ENCODE results near the gene KIAA1549. TPM values are rescaled to one million over a fixed set of nuclear protein-coding genes. Genes with fewer than 3 reads are reported as not detected.

The KIAA1549 gene
- total RNA-seq: 1.2 and 1.4 TPM in 2 replicates

GRCh38 chr7:138981332-138982203 is at the start of gene KIAA1549:
Gene KIAA1549, minus strand, starts transcription at chr7:138981389. Its CDS starts 120 bp downstream, at chr7:138981269.

GRCh38 chr7:138797715-138798320 is 183.4 kb downstream of the KIAA1549 start, which contains the start of the genes ATP6V0A4 and TMEM213:
Gene ATP6V0A4, minus strand, starts transcription at chr7:138798196. Its CDS starts 26,949 bp downstream, at chr7:138771247.
Gene TMEM213, plus strand, starts transcription at chr7:138797994. Its CDS starts 111 bp downstream, at chr7:138798105.

Other genes with a start within 250 kb of the KIAA1549 start
- gene TMEM213, start 183.4 kb downstream of the KIAA1549 start, total RNA-seq: not detected in 2 replicates
- gene ATP6V0A4, start 183.2 kb downstream of the KIAA1549 start, total RNA-seq: not detected in 2 replicates
- gene ZC3HAV1L, start 54.7 kb upstream of the KIAA1549 start, total RNA-seq: 1.4 and 9.2 TPM in 2 replicates
- 24.8 and 28.8 TPM in 2 replicates for gene ZC3HAV1, start 128.3 kb upstream of the KIAA1549 start, total RNA-seq
- gene UBN2, start 249.8 kb upstream of the KIAA1549 start, total RNA-seq: 1.2 and 2.5 TPM in 2 replicates